ENCODE measurements around the gene TMEM89. TPM values are rescaled to one million over a fixed set of nuclear protein-coding genes. Genes with fewer than 3 reads are reported as not detected.

TMEM89 gene
- polyA plus RNA-seq, 1 experiment, result not detected

DNA sequence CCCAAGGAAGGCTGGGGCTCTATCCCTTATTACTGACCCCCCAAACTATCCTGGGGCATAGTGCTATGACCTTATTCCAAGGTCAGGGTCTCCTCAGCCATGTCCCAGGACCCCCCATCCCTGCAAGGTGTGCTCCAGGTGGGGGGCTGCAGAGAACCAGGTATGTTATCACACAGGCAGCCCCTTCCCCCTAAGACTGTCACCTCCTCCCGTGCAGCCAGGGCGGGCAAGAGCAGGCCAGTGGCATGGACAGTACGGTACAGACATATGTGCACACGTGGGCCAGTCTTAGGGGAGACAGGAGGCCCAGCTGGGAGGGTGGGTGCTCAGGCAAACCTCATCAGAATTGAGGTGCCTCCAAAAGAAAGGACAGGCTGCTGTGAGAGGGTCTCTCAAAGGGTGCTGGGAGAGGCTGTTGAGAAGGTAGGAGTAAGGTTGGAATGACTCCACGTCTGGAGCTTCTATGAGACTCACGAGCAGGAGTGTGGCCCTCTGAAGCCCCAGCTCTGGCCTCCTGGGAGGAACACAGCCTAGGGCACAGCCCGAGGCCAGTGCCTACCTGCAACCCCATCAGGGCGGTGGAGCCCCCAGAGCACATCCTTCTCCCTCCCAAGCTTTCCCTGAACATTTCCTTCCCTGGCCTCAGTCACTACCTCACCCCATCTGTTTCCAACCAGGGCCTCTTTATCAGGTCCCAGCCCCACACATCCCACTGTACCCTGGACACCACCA is 24.7 kb downstream of the TMEM89 start:
- Histone ChIP-seq H3K4me3 (ENCODE audit: low read depth, low read length) (no peak overlapping the region), H3K9me3 (ENCODE audit: control insufficient read depth, insufficient read depth, low read length) (no peaks in the 10 kb centered on the region; the same call in 1 of the 2 replicates), H3K27me3 (ENCODE audit: control insufficient read depth, insufficient read depth, low read length) (no peaks in the 10 kb centered on the region), H3K27ac (ENCODE audit: low read depth, low read length) (peak overlapping the region; percentile 99)
- TF ChIP-seq, protein P1, sequence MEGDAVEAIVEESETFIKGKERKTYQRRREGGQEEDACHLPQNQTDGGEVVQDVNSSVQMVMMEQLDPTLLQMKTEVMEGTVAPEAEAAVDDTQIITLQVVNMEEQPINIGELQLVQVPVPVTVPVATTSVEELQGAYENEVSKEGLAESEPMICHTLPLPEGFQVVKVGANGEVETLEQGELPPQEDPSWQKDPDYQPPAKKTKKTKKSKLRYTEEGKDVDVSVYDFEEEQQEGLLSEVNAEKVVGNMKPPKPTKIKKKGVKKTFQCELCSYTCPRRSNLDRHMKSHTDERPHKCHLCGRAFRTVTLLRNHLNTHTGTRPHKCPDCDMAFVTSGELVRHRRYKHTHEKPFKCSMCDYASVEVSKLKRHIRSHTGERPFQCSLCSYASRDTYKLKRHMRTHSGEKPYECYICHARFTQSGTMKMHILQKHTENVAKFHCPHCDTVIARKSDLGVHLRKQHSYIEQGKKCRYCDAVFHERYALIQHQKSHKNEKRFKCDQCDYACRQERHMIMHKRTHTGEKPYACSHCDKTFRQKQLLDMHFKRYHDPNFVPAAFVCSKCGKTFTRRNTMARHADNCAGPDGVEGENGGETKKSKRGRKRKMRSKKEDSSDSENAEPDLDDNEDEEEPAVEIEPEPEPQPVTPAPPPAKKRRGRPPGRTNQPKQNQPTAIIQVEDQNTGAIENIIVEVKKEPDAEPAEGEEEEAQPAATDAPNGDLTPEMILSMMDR (IDR thresholded peaks at IDR 0.05; ENCODE audit: low read depth, low read length), result no peak
- CTCF ChIA-PET, result interaction anchor here (1.3 kb wide), 1 partner anchor 38 kb away, joined by 4 read pairs; no protein-coding TSS in a partner anchor
- POLR2A ChIA-PET, result interaction anchor here (1.8 to 2.1 kb wide), 2 partner anchors 36 to 39 kb away, joined by 6 to 10 read pairs; partner anchors contain the start of gene SLC26A6
- DNase-seq (ENCODE audit: low read depth, low spot score), result no peak

DNA sequence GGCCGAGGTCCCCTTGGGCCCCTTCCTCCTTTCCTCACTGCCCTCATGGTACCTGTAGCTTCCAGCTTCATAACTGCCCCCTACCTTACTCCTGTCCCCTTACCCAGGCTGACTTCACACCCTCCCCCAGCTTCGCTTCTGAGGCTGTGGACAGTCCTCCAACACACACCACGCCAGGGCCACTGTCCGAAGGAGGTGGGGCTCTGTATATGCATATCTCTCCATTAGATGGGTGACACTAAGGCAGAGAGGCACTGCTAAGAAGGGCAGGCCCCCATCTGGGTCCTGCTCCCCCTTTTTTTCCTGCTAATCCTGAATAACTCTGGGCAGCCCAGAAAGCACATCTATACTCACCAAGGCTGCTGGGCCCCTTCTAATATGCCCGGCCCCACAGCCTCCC is 25.4 kb downstream of the TMEM89 start:
- Histone ChIP-seq H3K27me3 (ENCODE audit: control insufficient read depth, insufficient read depth, low read length) (no peaks in the 10 kb centered on the region), H3K9me3 (ENCODE audit: control insufficient read depth, insufficient read depth, low read length) (no peaks in the 10 kb centered on the region; the same call in 1 of the 2 replicates), H3K27ac (ENCODE audit: low read depth, low read length) (peak overlapping the region; percentile 99), H3K4me3 (ENCODE audit: low read depth, low read length) (no peak overlapping the region)
- no peak for DNase-seq (ENCODE audit: low read depth, low spot score)
- ChIA-PET CTCF (no interaction called here), POLR2A (interaction anchor here (1.8 kb wide), 1 partner anchor 39 kb away, joined by 10 read pairs; the partner anchor contains the start of gene SLC26A6)
- TF ChIP-seq, protein P1 (IDR thresholded peaks at IDR 0.05; ENCODE audit: low read depth, low read length), result no peak

DNA sequence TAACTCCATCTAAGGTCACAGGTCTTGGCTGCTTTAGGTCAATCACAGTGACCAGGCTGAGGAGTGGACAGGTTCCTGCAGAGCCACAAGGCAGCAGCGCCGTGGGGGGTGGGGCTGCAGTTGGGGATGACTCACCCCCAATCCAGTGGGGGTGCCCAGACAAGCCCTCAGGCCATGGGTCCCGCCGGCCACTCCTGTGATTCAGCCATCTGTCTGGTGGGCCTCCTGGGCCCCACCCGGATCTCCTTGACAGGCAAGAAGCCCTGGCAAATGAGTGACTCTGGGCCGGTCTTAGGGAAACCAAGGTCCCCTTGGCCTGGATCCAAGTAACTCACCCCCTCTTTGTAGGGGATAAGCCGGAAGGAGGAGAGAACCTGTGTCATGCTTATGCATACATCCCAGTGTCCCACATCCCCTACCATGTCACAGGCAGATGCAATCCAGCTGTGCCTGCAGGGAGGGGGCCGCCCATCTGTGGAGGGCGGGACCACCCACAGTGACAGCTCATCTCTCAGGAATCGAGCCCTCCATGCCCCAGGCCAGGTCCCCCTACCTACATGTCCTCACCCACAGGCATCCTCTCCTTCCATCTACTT is 25.9 kb downstream of the TMEM89 start:
- CTCF ChIA-PET, result no interaction called here
- TF ChIP-seq, protein P1 (IDR thresholded peaks at IDR 0.05; ENCODE audit: low read depth, low read length), result no peak
- POLR2A ChIA-PET, result interaction anchor here (1.8 kb wide), 1 partner anchor 40 kb away, joined by 10 read pairs; the partner anchor contains the start of gene SLC26A6
- Histone ChIP-seq H3K4me3 (ENCODE audit: low read depth, low read length) (peak overlapping the region; percentile 65), H3K27ac (ENCODE audit: low read depth, low read length) (peak overlapping the region; percentile 99), H3K9me3 (ENCODE audit: control insufficient read depth, insufficient read depth, low read length) (no peaks in the 10 kb centered on the region; the same call in 1 of the 2 replicates), H3K27me3 (ENCODE audit: control insufficient read depth, insufficient read depth, low read length) (no peaks in the 10 kb centered on the region)
- peak; percentile 48 for DNase-seq (ENCODE audit: low read depth, low spot score)

DNA sequence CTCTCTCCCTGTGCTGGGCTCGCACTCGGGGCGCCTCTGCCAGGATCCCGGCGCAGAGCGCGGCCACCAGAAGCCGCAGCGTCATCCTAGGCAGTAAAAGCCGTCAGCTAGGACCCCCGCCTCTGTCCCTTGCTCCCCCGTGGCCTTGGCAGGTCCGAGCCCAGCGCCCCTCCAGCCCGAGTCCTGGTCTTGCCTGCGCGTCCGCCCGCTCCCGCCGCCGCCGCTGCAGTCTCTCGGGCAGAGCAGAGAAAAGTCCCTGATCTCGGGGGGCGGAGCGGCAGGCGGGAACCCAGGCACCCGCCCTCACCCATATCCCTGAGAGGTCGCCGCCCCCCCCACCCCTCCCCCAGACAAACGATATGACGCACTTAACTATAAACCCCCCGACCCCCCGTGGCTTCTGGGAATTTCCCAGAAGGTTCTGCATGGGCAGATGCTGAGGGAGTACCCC is 26.5 kb downstream of the TMEM89 start, which contains the start of gene COL7A1:
COL7A1 (minus strand) TSS at position 255 of the 451 bp plus-strand sequence; CDS start at position 85, 170 bp downstream.
- TF ChIP-seq, protein P1 (IDR thresholded peaks at IDR 0.05; ENCODE audit: low read depth, low read length), result no peak
- ChIA-PET CTCF (no interaction called here), POLR2A (no interaction called here)
- DNase-seq (ENCODE audit: low read depth, low spot score), result no peak
- peak within 1 kb of the TSS; percentile 99 for H3K27ac ChIP-seq (ENCODE audit: low read depth, low read length)
- peak within 1 kb of the TSS; percentile 65 for H3K4me3 ChIP-seq (ENCODE audit: low read depth, low read length)
- no peaks in the 10 kb centered on the region for H3K27me3 ChIP-seq (ENCODE audit: control insufficient read depth, insufficient read depth, low read length)
- H3K9me3 ChIP-seq (ENCODE audit: control insufficient read depth, insufficient read depth, low read length), result no peaks in the 10 kb centered on the region; the same call in 1 of the 2 replicates

Measured in AG04450 (cell line).